ENCODE results near the gene TNK1. TPM values are rescaled to one million over a fixed set of nuclear protein-coding genes. Genes with fewer than 3 reads are reported as not detected.
"Not testable (repeated sequence)": the region's sequence is repeated elsewhere in the genome, so short reads cannot be mapped to it uniquely, and the experiment has no call there.

The TNK1 gene
- total and polyA plus RNA-seq, 7 donors: 0.56 to 1.7 (median 0.82) TPM

DNA sequence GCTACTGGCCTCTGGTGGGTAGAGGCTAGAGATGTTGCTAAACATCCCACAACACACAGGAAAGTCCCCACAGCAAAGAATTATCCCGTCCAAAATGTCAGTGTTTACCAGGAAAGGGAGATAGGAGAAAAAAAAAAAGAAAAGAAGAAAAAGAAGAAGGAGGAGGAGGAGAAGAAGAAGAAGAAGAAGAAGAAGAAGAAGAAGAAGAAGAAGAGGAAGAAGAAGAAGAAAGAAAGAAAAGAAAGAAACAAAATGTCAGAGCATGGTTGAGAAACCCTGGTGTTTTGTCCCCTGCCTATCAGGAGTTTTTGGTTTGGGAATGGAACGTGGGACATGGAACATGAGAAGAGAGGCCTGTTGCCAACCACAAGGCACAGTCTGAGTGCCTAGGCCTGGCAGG lies 23.5 kb upstream of the TNK1 start:
- Histone ChIP-seq H3K9me3 (no peaks in the 10 kb centered on the region), H3K4me3 (no peak overlapping the region), H3K27me3 (ENCODE audit: insufficient read depth in 3 of 3, low read length in 2 of 3) (no peaks in the 10 kb centered on the region), H3K27ac (no peak overlapping the region), H3K4me1 (peaks cover 20% of the 10 kb centered on the region), H3K36me3 (ENCODE audit: insufficient read depth in 1 of 2, low read depth in 1 of 2) (no peaks in the 10 kb centered on the region)
- DNase-seq: no peak
- 47 to 53% (median 51%) methylated on average over 2 of the region's 2 CpGs for WGBS, 3 donors
- ATAC-seq: no peak
- TF ChIP-seq CTCF (IDR thresholded peaks at IDR 0.05): no peak
- intact Hi-C loops (cut with DNase I): loop anchor here in 1 of 2 donors (5.0 kb wide), 1 partner anchor 35 kb away; the partner anchor contains the start of gene PLSCR3

GRCh38 chr17:7361906-7362305 lies 19.0 kb upstream of the TNK1 start:
- H3K27me3 ChIP-seq (ENCODE audit: insufficient read depth in 3 of 3, low read length in 2 of 3): no peaks in the 10 kb centered on the region
- H3K4me1 ChIP-seq: no peaks in the 10 kb centered on the region
- DNase-seq (no peak), ATAC-seq (no peak)
- 64 to 78% (median 73%) methylated on average over 3 of the region's 3 CpGs for WGBS, 3 donors
- no peak for TF ChIP-seq CTCF (IDR thresholded peaks at IDR 0.05)
- no peak overlapping the region for H3K27ac ChIP-seq
- H3K36me3 ChIP-seq (ENCODE audit: insufficient read depth in 1 of 2, low read depth in 1 of 2): no peaks in the 10 kb centered on the region
- no peaks in the 10 kb centered on the region for H3K9me3 ChIP-seq
- no peak overlapping the region for H3K4me3 ChIP-seq
- intact Hi-C loops (cut with DNase I): no loop called here

DNA sequence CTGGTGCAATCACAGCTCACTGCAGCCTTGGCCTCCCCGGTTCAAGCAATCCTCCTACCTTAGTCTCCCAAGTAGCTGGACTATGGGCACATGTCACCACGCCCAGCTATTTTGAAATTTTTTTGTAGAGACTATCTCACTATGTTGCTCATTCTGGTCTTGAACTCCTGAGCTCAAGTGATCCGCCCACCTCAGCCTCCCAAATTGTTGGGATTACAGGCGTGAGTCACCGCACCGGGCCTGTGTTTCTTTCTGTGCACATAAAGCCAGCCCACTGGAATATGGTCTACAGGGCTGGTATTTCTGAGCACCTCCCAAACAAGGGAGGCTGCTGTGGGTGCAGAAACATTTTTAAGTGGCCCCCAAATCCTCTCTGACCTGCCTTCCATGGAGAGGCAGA lies 17.6 kb upstream of the TNK1 start:
- 91 to 96% (median 94%) methylated on average over 6 of the region's 6 CpGs for WGBS, 3 donors
- Histone ChIP-seq H3K4me3 (no peak overlapping the region), H3K9me3 (no peaks in the 10 kb centered on the region), H3K27me3 (ENCODE audit: insufficient read depth in 3 of 3, low read length in 2 of 3) (no peaks in the 10 kb centered on the region), H3K36me3 (ENCODE audit: insufficient read depth in 1 of 2, low read depth in 1 of 2) (no peaks in the 10 kb centered on the region), H3K27ac (no peak overlapping the region), H3K4me1 (no peaks in the 10 kb centered on the region)
- DNase-seq (no peak), ATAC-seq (no peak)
- TF ChIP-seq CTCF (IDR thresholded peaks at IDR 0.05): no peak
- intact Hi-C loops (cut with DNase I): no loop called here

DNA sequence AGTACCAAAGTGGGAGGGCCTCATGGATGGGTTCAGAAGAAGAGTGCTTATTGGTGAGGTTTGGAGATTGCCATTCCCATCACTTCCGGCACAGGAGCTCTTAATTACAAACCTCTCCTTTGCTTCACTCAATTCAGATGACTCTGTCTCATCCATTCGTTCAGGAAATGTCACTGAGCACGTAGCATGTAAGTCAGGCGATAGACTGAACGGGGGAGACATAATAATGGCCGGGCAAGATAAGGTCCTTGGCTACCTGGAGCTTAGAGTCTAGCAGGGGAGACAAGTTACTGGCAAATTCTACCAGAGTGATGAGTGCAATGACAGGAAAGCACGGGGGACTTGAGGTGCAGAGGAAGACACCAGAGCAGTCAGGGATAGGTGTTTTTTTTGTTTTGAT lies 14.9 kb upstream of the TNK1 start:
- H3K4me1 ChIP-seq; H3K27ac ChIP-seq; H3K36me3 ChIP-seq (ENCODE audit: insufficient read depth in 1 of 2, low read depth in 1 of 2); ATAC-seq; H3K9me3 ChIP-seq; DNase-seq; H3K4me3 ChIP-seq; H3K27me3 ChIP-seq (ENCODE audit: insufficient read depth in 3 of 3, low read length in 2 of 3): not testable (repeated sequence)
- whole genome bisulfite sequencing, 3 donors: 91 to 92% (median 92%) methylated on average over 6 of the region's 7 CpGs
- intact Hi-C loops (cut with DNase I): loop anchor here in 1 of 2 donors (5.0 kb wide), 1 partner anchor 66 kb away; no protein-coding TSS in a partner anchor

DNA sequence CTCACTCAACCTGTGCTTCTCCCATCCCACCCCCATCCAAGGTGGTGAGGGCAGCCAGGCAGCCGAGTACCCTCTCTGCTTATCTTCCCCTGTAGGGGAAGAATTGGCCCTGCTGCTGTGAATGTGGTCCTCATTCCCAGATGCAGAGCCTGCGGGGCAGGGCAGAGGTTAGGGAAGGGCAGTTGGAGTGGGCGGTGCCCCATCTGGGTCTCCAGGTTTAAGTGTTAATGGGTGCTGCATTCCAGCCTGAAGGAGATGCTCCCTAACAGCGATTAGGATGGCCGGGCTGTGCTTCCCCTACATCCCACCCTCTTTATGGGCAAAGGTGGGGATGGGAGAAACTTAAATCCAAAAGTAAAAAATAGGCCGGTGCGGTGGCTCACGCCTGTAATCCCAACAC lies 13.8 kb upstream of the TNK1 start:
- TF ChIP-seq CTCF (IDR thresholded peaks at IDR 0.05): no peak
- Histone ChIP-seq H3K9me3 (no peaks in the 10 kb centered on the region), H3K4me3 (no peak overlapping the region), H3K27ac (no peak overlapping the region), H3K36me3 (ENCODE audit: insufficient read depth in 1 of 2, low read depth in 1 of 2) (no peaks in the 10 kb centered on the region), H3K27me3 (ENCODE audit: insufficient read depth in 3 of 3, low read length in 2 of 3) (peaks cover 0 to 3% (median 0%) of the 10 kb centered on the region in 3 donors), H3K4me1 (no peaks in the 10 kb centered on the region)
- DNase-seq (no peak), ATAC-seq (no peak)
- intact Hi-C loops (cut with DNase I): loop anchor here in 1 of 2 donors (5.0 kb wide), 1 partner anchor 65 kb away; no protein-coding TSS in a partner anchor
- WGBS, 3 donors: 75 to 85% (median 81%) methylated on average over 8 of the region's 8 CpGs

Data from psoas muscle (tissue), 8 donors.